Upper lobe of right lung (tissue), 1 donor: ENCODE measurements around the gene PPP1R13B. TPM values are rescaled to one million over a fixed set of nuclear protein-coding genes. Genes with fewer than 3 reads are reported as not detected.
A peak's percentile ranks its signal among the peaks of the same experiment; 100 is the strongest.

ENCODE experiments used
- ATAC-seq: fragments of 200-7000 bp; cut with Tn5 transposase; one replicate; pipeline ENCODE4 v1.9.1; 2020; ENCODE audit warnings: mild to moderate bottlenecking, moderate library complexity
- DNase-seq: peaks from one replicate; pipeline ENCODE4 v3.0.0-alpha.2; 2020
- H3K27ac ChIP-seq: fragments of 200-600 bp; one replicate; pipeline ENCODE4 v1.8.0; 2022
- H3K27me3 ChIP-seq: fragments of 200-600 bp; one replicate; pipeline ENCODE4 v1.8.0; 2022; ENCODE audit warnings: mild to moderate bottlenecking
- H3K36me3 ChIP-seq: fragments of 200-600 bp; one replicate; pipeline ENCODE4 v1.8.0; 2022
- H3K4me1 ChIP-seq: fragments of 200-600 bp; one replicate; pipeline ENCODE4 v1.8.0; 2022
- H3K4me3 ChIP-seq: fragments of 200-600 bp; one replicate; pipeline ENCODE4 v1.8.0; 2022; ENCODE audit warnings: mild to moderate bottlenecking
- H3K9me3 ChIP-seq: fragments of 200-600 bp; one replicate; pipeline ENCODE4 v1.8.0; 2022
- intact Hi-C: fragments of 100-400 bp; cut with DNase I; formaldehyde crosslinking; loops from one replicate; pipeline ENCODE4 v1.11.0; 2022
- long read RNA-seq: library from polyadenylated mRNA; unstranded; transcript quantifications from one replicate; pipeline ENCODE4 v2.0.0, GENCODE V29; 2021
- total RNA-seq: library from RNA; stranded (reverse); fragmentation: NEBNext Ultra II Directional; extraction: Animal tissue kit (Norgen Biotek cat#: 25700); gene quantifications from one replicate; pipeline ENCODE4 v1.2.1, GENCODE V29; 2021
- TF ChIP-seq, protein P1 (sequence below): fragments of 200-600 bp; IDR thresholded peaks from one replicate; pipeline ENCODE4 v1.8.0; 2022; ENCODE audit warnings: antibody characterized with exemption
- donor health status: DM: no; HTN: yes; CAD: no; lungs with severe emphysema.

The PPP1R13B gene, protein sequence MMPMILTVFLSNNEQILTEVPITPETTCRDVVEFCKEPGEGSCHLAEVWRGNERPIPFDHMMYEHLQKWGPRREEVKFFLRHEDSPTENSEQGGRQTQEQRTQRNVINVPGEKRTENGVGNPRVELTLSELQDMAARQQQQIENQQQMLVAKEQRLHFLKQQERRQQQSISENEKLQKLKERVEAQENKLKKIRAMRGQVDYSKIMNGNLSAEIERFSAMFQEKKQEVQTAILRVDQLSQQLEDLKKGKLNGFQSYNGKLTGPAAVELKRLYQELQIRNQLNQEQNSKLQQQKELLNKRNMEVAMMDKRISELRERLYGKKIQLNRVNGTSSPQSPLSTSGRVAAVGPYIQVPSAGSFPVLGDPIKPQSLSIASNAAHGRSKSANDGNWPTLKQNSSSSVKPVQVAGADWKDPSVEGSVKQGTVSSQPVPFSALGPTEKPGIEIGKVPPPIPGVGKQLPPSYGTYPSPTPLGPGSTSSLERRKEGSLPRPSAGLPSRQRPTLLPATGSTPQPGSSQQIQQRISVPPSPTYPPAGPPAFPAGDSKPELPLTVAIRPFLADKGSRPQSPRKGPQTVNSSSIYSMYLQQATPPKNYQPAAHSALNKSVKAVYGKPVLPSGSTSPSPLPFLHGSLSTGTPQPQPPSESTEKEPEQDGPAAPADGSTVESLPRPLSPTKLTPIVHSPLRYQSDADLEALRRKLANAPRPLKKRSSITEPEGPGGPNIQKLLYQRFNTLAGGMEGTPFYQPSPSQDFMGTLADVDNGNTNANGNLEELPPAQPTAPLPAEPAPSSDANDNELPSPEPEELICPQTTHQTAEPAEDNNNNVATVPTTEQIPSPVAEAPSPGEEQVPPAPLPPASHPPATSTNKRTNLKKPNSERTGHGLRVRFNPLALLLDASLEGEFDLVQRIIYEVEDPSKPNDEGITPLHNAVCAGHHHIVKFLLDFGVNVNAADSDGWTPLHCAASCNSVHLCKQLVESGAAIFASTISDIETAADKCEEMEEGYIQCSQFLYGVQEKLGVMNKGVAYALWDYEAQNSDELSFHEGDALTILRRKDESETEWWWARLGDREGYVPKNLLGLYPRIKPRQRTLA
- 78.5 TPM for total RNA-seq
- long read RNA-seq, partial matches to known transcripts, result 6 of 23 reads
- long read RNA-seq, other reads (novel, unspliced or antisense), result 15 of 23 reads

DNA sequence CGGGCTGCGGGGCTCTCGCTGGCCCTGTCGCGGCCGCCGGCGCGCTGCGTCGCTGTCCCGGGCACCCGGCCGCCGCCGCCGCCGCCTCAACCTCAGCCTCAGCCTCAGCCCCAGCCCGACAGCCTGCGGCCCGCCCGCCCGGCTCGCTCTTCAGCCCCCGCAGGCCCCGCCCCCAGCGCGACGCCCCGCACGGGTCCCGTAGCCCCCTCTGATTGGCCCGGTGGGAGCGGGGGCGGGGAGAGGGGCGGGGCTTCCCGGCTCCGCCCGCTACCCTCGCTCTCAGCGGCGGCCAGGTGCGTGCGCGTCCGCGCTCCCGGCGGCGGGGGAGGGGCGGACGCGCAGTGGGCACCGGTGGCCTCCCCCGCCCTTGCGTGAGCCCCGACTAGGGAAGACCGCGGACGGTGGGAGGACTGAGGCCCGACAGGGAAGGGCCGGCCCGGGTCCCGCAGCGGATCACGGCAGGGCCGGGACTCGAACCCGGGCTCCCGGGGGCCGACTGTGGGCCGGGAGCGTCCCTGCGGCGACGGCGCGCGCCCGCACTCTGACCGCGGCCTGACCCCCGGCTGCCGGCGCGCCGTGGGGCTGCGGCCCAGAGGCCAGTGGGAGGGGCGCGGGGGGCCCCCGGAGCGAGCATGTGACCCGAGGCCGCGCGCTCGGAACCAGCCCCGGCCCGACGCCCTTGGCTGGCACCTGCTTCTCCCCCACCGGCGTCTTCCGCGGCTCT, at the start of gene PPP1R13B:
Gene PPP1R13B, minus strand, starts transcription at position 125 of the 724 bp plus-strand sequence. CDS start 268 bp downstream, outside the sequence.
- H3K9me3 ChIP-seq, result no peaks in the 10 kb centered on the region
- DNase-seq (peak; percentile 98), ATAC-seq (peak; percentile 98)
- H3K36me3 ChIP-seq, result no peaks in the 10 kb centered on the region
- no peaks in the 10 kb centered on the region for H3K27me3 ChIP-seq
- peak within 1 kb of the TSS; percentile 78 for H3K27ac ChIP-seq
- TF ChIP-seq, protein P1, sequence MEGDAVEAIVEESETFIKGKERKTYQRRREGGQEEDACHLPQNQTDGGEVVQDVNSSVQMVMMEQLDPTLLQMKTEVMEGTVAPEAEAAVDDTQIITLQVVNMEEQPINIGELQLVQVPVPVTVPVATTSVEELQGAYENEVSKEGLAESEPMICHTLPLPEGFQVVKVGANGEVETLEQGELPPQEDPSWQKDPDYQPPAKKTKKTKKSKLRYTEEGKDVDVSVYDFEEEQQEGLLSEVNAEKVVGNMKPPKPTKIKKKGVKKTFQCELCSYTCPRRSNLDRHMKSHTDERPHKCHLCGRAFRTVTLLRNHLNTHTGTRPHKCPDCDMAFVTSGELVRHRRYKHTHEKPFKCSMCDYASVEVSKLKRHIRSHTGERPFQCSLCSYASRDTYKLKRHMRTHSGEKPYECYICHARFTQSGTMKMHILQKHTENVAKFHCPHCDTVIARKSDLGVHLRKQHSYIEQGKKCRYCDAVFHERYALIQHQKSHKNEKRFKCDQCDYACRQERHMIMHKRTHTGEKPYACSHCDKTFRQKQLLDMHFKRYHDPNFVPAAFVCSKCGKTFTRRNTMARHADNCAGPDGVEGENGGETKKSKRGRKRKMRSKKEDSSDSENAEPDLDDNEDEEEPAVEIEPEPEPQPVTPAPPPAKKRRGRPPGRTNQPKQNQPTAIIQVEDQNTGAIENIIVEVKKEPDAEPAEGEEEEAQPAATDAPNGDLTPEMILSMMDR, result no peak
- peak within 1 kb of the TSS; percentile 75 for H3K4me3 ChIP-seq
- peaks cover 17% of the 10 kb centered on the region for H3K4me1 ChIP-seq
- intact Hi-C loops, result no loop called here

DNA sequence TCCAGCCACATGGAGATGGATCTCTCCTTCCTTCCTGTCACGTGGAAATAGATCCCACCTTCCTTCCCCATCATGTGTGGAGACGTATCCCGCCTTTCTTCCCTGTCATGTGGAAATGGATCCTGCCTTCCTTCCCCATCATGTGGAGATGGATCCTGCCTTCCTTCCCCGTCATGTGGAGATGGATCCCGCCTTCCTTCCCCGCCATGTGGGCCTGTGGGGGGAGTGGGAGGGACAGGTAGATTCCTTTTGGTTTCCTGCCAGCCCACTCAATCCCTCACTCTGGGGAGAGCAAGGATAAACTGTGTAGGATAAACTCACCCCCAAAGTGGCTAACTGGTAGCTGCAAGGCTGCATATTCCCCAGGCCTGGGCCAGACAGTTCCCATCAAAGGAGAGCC, 49.2 kb upstream of the PPP1R13B start:
- H3K4me3 ChIP-seq, result no peak overlapping the region
- H3K9me3 ChIP-seq, result no peaks in the 10 kb centered on the region
- no peak overlapping the region for H3K27ac ChIP-seq
- intact Hi-C loops, result no loop called here
- no peaks in the 10 kb centered on the region for H3K27me3 ChIP-seq
- no peaks in the 10 kb centered on the region for H3K4me1 ChIP-seq
- no peak for DNase-seq
- TF ChIP-seq, protein P1, result no peak
- H3K36me3 ChIP-seq, result no peaks in the 10 kb centered on the region
- no peak for ATAC-seq

DNA sequence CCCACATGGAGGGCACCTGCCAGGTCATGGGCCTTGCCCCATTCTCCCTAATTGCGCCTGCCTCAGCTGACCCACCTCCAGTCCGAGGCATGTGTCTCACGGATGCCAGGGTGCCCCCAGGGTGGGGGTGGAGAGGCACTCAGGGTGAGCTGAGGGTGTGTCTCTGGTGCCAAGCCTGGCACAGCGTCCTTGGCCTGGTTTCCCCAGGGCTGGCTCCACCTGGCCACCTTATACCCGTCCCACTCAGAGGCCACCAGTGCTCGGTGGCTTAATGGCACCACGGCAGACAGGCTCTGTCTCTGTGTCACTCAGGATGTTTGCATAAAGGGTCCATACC, 47.3 kb upstream of the PPP1R13B start:
- DNase-seq (no peak), ATAC-seq (peak; percentile 2)
- Histone ChIP-seq H3K36me3 (no peaks in the 10 kb centered on the region), H3K4me3 (no peak overlapping the region), H3K9me3 (no peaks in the 10 kb centered on the region), H3K27me3 (no peaks in the 10 kb centered on the region), H3K4me1 (peaks cover 19% of the 10 kb centered on the region), H3K27ac (no peak overlapping the region)
- intact Hi-C loops, result no loop called here
- TF ChIP-seq, protein P1, result no peak

DNA sequence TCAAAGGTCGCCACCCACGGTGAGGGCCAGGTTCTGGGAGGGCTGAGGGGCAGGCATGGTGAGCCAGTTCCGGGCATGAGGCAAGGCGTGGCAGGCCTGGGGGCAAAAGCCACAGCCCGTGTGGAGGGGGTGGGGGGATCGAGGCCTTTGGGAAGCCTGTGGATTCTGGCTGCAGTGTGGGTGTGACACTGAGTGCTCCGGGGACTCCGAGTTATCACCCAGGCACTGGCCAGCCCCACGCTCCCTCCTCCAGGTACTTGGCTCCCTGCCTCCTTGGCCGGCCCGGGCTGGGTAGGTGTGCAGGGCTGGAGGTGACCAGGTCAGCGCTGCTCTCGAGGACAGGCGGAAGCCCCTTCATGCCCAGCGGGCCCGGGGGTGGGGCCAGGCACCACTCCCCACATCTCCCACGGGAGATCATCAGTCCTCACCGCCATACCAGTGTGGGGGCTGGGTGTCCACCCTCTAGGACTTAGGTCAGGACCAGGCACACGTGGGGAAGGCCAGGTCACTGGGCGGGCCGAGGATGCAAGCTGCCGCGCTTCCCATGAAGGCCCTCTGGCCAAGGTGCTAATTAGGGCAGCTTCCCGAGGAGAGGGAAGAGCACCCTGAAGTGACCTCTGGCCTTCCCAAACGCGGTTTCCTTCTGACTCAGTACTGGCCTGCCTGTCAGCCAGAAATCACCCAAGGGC, 46.8 kb upstream of the PPP1R13B start:
- Histone ChIP-seq H3K9me3 (no peaks in the 10 kb centered on the region), H3K27ac (no peak overlapping the region), H3K27me3 (no peaks in the 10 kb centered on the region), H3K4me1 (peaks cover 22% of the 10 kb centered on the region), H3K4me3 (no peak overlapping the region), H3K36me3 (no peaks in the 10 kb centered on the region)
- intact Hi-C loops, result no loop called here
- TF ChIP-seq, protein P1, result no peak
- DNase-seq (no peak), ATAC-seq (no peak)
